ENCODE measurements around the gene TMEM109. TPM values are rescaled to one million over a fixed set of nuclear protein-coding genes. Genes with fewer than 3 reads are reported as not detected.

TMEM109 gene
- total RNA-seq, 2 donors from 2014 or later, result 35.0 to 53.4 TPM

DNA sequence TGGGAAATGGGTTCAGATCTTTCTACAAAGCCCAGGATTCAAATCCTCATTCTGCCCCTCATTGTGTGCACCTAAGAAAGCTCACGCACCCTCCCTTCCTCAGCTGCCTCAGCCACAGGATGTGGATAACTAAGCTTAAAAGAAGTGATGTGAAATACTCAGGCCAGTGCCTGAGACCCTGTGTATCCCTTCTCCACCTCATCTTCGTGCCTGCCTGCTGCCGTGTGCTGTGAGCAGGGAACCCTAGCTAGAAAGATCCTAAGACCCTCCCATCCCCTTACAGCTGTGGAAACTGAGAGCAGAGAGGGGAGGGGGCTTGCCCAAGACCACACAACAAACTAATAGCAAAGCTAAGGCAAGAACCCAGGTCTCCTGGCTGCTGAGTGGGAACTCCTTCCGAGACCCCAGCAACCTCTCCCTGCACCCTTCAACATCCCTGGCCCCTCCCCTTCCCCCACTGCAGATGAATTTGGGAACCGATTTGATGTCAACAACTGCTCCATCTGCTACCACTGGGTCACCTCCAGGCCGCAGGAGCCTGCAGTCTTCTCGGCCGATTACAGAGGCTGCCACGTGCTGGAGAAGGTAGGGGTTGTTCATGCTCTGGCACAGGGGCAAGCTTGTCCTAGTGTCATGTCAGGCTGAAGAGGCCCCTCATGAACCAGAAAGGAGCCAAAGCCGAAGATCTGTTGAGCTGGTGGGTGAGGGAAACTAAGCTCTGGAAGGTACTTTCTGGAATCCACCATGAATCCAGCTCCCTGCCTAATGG, 45.1 kb upstream of the TMEM109 start:
- TF ChIP-seq, protein P1, sequence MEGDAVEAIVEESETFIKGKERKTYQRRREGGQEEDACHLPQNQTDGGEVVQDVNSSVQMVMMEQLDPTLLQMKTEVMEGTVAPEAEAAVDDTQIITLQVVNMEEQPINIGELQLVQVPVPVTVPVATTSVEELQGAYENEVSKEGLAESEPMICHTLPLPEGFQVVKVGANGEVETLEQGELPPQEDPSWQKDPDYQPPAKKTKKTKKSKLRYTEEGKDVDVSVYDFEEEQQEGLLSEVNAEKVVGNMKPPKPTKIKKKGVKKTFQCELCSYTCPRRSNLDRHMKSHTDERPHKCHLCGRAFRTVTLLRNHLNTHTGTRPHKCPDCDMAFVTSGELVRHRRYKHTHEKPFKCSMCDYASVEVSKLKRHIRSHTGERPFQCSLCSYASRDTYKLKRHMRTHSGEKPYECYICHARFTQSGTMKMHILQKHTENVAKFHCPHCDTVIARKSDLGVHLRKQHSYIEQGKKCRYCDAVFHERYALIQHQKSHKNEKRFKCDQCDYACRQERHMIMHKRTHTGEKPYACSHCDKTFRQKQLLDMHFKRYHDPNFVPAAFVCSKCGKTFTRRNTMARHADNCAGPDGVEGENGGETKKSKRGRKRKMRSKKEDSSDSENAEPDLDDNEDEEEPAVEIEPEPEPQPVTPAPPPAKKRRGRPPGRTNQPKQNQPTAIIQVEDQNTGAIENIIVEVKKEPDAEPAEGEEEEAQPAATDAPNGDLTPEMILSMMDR (IDR thresholded peaks at IDR 0.05), result no peak
- no peaks in the 10 kb centered on the region for H3K9me3 ChIP-seq
- H3K9ac ChIP-seq (ENCODE audit: low read depth in 2 of 2, low read length in 2 of 2), result no peak overlapping the region
- no peak for DNase-seq
- no peaks in the 10 kb centered on the region for H3K27me3 ChIP-seq
- intact Hi-C loops (cut with DNase I), result no loop called here
- H3K4me3 ChIP-seq, result no peak overlapping the region
- H3K4me1 ChIP-seq, result no peaks in the 10 kb centered on the region
- no peaks in the 10 kb centered on the region for H3K36me3 ChIP-seq
- H3K27ac ChIP-seq, result no peak overlapping the region

DNA sequence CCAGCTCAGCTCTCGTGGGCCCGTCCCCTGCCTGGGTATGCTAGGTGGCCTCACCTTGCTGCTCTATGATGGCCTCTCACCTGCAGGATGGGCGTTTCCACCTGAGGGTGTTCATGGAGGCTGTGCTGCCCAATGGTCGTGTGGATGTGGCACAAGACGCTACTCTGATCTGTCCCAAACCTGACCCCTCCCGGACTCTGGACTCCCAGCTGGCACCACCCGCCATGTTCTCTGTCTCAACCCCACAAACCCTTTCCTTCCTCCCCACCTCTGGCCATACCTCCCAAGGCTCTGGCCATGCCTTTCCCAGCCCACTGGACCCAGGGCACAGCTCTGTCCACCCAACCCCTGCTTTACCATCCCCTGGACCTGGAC, 44.5 kb upstream of the TMEM109 start:
- Histone ChIP-seq H3K9ac (ENCODE audit: low read depth in 2 of 2, low read length in 2 of 2) (no peak overlapping the region), H3K27me3 (no peaks in the 10 kb centered on the region), H3K36me3 (no peaks in the 10 kb centered on the region), H3K27ac (no peak overlapping the region), H3K9me3 (no peaks in the 10 kb centered on the region), H3K4me3 (no peak overlapping the region), H3K4me1 (no peaks in the 10 kb centered on the region)
- no peak for DNase-seq
- TF ChIP-seq, protein P1 (IDR thresholded peaks at IDR 0.05), result no peak
- intact Hi-C loops (cut with DNase I), result no loop called here

DNA sequence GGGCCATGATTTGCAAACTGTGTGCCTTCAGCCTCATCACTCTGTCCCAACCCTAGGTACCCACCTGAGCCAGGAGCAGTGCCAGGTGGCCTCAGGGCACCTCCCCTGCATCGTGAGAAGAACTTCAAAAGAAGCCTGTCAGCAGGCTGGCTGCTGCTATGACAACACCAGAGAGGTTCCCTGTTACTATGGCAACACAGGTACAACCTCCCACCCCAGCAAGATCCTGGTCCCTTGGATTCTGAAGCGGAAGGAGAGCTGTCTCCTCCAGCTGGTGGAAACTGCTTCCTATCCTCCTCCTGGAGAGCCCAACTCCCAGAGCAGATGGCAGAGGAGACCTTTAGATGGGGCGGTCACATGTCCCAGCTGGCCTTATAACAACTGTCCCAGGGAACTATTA, 43.7 kb upstream of the TMEM109 start:
- H3K4me1 ChIP-seq, result no peaks in the 10 kb centered on the region
- H3K4me3 ChIP-seq, result no peak overlapping the region
- TF ChIP-seq, protein P1 (IDR thresholded peaks at IDR 0.05), result no peak
- H3K27ac ChIP-seq, result no peak overlapping the region
- no peak overlapping the region for H3K9ac ChIP-seq (ENCODE audit: low read depth in 2 of 2, low read length in 2 of 2)
- no peak for DNase-seq
- H3K9me3 ChIP-seq, result no peaks in the 10 kb centered on the region
- intact Hi-C loops (cut with DNase I), result no loop called here
- H3K36me3 ChIP-seq, result no peaks in the 10 kb centered on the region
- H3K27me3 ChIP-seq, result no peaks in the 10 kb centered on the region

DNA sequence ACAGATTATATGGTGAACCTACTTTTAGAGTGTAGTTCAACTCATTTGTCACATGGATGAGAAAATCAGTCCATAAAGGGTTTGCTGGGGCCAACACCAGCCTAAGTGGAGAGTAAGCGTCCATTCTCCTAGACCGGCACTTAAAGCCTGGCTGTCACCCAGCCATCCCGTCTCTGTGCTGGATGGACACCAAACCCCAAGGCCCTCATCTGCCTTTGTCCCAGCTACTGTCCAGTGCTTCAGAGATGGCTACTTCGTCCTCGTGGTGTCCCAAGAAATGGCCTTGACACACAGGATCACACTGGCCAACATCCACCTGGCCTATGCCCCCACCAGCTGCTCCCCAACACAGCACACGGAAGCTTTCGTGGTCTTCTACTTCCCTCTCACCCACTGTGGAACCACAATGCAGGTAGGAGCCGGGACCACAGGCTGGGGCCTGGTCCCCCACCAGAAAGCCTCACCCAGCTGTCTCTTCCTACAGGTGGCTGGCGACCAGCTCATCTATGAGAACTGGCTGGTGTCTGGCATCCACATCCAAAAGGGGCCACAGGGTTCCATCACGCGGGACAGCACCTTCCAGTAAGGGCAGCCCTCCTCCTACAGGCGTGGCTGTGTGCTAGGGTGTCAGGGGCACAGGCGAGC, 43.1 kb upstream of the TMEM109 start:
- intact Hi-C loops (cut with DNase I), result no loop called here
- Histone ChIP-seq H3K9me3 (no peaks in the 10 kb centered on the region), H3K36me3 (no peaks in the 10 kb centered on the region), H3K27me3 (no peaks in the 10 kb centered on the region), H3K27ac (no peak overlapping the region), H3K9ac (ENCODE audit: low read depth in 2 of 2, low read length in 2 of 2) (no peak overlapping the region), H3K4me3 (no peak overlapping the region), H3K4me1 (no peaks in the 10 kb centered on the region)
- no peak for DNase-seq
- TF ChIP-seq, protein P1 (IDR thresholded peaks at IDR 0.05), result no peak

DNA sequence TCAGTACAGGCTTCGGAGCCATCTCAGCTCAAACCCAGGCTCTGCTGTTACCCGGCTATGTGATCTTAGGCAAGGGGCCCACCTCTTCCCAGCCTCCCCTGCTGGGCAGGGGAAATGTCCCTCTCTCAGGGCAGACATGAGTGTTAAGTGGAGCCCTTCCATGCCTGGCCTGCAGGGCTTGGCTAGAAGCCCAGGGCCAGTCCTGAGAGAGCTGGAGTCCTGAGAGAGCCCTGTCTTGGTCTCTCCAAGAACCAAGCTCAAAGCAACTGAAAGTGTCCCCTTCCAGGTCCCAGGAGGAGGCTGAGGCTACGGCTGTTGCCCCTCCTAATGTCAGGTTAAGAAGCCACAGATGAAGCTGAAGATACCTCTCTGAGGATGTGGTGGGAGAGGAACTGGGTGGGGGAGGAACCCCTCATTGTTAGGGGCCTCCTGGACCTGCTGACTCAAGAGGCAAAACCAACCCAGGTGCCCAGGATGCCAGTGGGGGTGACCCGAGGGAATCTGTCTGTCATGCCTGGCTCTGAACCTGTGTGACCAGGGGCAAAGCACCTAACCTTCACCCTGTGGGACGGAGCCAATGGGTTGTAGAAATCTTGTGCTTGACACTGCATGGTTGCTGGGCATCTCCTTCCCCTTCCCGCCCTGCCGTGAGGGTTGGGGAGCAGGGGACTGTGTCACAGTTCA, 42.4 kb upstream of the TMEM109 start:
- TF ChIP-seq, protein P1 (IDR thresholded peaks at IDR 0.05), result no peak
- Histone ChIP-seq H3K4me1 (no peaks in the 10 kb centered on the region), H3K9me3 (no peaks in the 10 kb centered on the region), H3K27ac (no peak overlapping the region), H3K36me3 (no peaks in the 10 kb centered on the region), H3K9ac (ENCODE audit: low read depth in 2 of 2, low read length in 2 of 2) (no peak overlapping the region), H3K27me3 (no peaks in the 10 kb centered on the region), H3K4me3 (no peak overlapping the region)
- no peak for DNase-seq
- intact Hi-C loops (cut with DNase I), result no loop called here
